Measurements from ENCODE around the gene SLC6A1. TPM values are rescaled to one million over a fixed set of nuclear protein-coding genes. Genes with fewer than 3 reads are reported as not detected.

SLC6A1 gene
- total and polyA plus RNA-seq, 4 donors: 0.87 to 4.5 (median 1.3) TPM

GRCh38 chr3:11050666-11051323 lies 58.2 kb downstream of the SLC6A1 start:
- Histone ChIP-seq H3K36me3 (ENCODE audit: control insufficient read depth in 4 of 4, insufficient read depth in 4 of 4, low read length in 4 of 4) (no peaks in the 10 kb centered on the region), H3K9ac (ENCODE audit: insufficient read depth in 1 of 2, low read length in 2 of 2) (no peak overlapping the region), H3K27ac (ENCODE audit: low read depth in 1 of 2, low read length in 1 of 2) (no peak overlapping the region), H3K4me3 (no peak overlapping the region), H3K9me3 (ENCODE audit: control insufficient read depth in 4 of 4, insufficient read depth in 3 of 4, low read length in 3 of 4) (no peaks in the 10 kb centered on the region), H3K27me3 (ENCODE audit: control insufficient read depth in 3 of 3, insufficient read depth in 3 of 3, low read length in 2 of 3) (peaks cover 0 to 15% (median 0%) of the 10 kb centered on the region in 3 donors), H3K4me1 (ENCODE audit: control insufficient read depth in 5 of 5, insufficient read depth in 5 of 5, low read length in 5 of 5) (no peaks in the 10 kb centered on the region)
- TF ChIP-seq CTCF (IDR thresholded peaks at IDR 0.05; ENCODE audit: control extremely low read depth, extremely low read depth): no peak
- WGBS, 2 donors: 72 to 75% methylated on average over 11 of the region's 11 CpGs
- DNase-seq: no peak
- no peak for ATAC-seq (ENCODE audit: insufficient read depth, low FRiP score)

- no peak for TF ChIP-seq CTCF (IDR thresholded peaks at IDR 0.05; ENCODE audit: control extremely low read depth, extremely low read depth)
- Histone ChIP-seq H3K9ac (ENCODE audit: insufficient read depth in 1 of 2, low read length in 2 of 2) (no peak overlapping the region), H3K9me3 (ENCODE audit: control insufficient read depth in 4 of 4, insufficient read depth in 3 of 4, low read length in 3 of 4) (no peaks in the 10 kb centered on the region), H3K4me3 (no peak overlapping the region), H3K36me3 (ENCODE audit: control insufficient read depth in 4 of 4, insufficient read depth in 4 of 4, low read length in 4 of 4) (no peaks in the 10 kb centered on the region), H3K27me3 (ENCODE audit: control insufficient read depth in 3 of 3, insufficient read depth in 3 of 3, low read length in 2 of 3) (peaks cover 0 to 22% (median 4%) of the 10 kb centered on the region in 3 donors), H3K27ac (ENCODE audit: low read depth in 1 of 2, low read length in 1 of 2) (no peak overlapping the region), H3K4me1 (ENCODE audit: control insufficient read depth in 5 of 5, insufficient read depth in 5 of 5, low read length in 5 of 5) (no peaks in the 10 kb centered on the region)
- no peak for DNase-seq
- ATAC-seq (ENCODE audit: insufficient read depth, low FRiP score): no peak
- 84 to 91% methylated on average over 8 of the region's 8 CpGs for WGBS, 2 donors
Measured at GRCh38 chr3:11053926-11054503, 61.5 kb downstream of the SLC6A1 start.

GRCh38 chr3:11054739-11055438 lies 62.3 kb downstream of the SLC6A1 start:
- TF ChIP-seq CTCF (IDR thresholded peaks at IDR 0.05; ENCODE audit: control extremely low read depth, extremely low read depth): no peak
- Histone ChIP-seq H3K9me3 (ENCODE audit: control insufficient read depth in 4 of 4, insufficient read depth in 3 of 4, low read length in 3 of 4) (peaks cover 0 to 2% (median 0%) of the 10 kb centered on the region in 4 donors), H3K4me3 (no peak overlapping the region), H3K27ac (ENCODE audit: low read depth in 1 of 2, low read length in 1 of 2) (no peak overlapping the region), H3K36me3 (ENCODE audit: control insufficient read depth in 4 of 4, insufficient read depth in 4 of 4, low read length in 4 of 4) (no peaks in the 10 kb centered on the region), H3K27me3 (ENCODE audit: control insufficient read depth in 3 of 3, insufficient read depth in 3 of 3, low read length in 2 of 3) (peaks cover 0 to 20% (median 8%) of the 10 kb centered on the region in 3 donors), H3K9ac (ENCODE audit: insufficient read depth in 1 of 2, low read length in 2 of 2) (no peak overlapping the region), H3K4me1 (ENCODE audit: control insufficient read depth in 5 of 5, insufficient read depth in 5 of 5, low read length in 5 of 5) (peaks cover 0 to 2% (median 0%) of the 10 kb centered on the region in 5 donors)
- DNase-seq: no peak
- no peak for ATAC-seq (ENCODE audit: insufficient read depth, low FRiP score)
- WGBS, 2 donors: 86 to 89% methylated on average over 17 of the region's 17 CpGs

Data from lung (tissue), 12 donors.